Progenitor cell of endocrine pancreas (in vitro differentiated cells): Measurements from ENCODE around the gene TRAPPC10. TPM values are rescaled to one million over a fixed set of nuclear protein-coding genes. Genes with fewer than 3 reads are reported as not detected.

Experiments
- DNase-seq: peaks from one replicate; pipeline ENCODE4 v3.0.0; 2021; ENCODE audit warnings: low spot score; ENCODE audit not compliant: unreplicated experiment
- H3K27ac Mint-ChIP-seq: 2 replicates; pipeline ENCODE4 v1.8.0; 2021; ENCODE audit warnings: mild to moderate bottlenecking, moderate library complexity, mixed read lengths
- H3K27me3 Mint-ChIP-seq: 2 replicates; pipeline ENCODE4 v1.8.0; 2021; ENCODE audit warnings: mixed read lengths
- H3K36me3 Mint-ChIP-seq: 2 replicates; pipeline ENCODE4 v1.8.0; 2022; ENCODE audit warnings: mixed read lengths; ENCODE audit not compliant: insufficient read depth
- H3K4me1 Mint-ChIP-seq: 2 replicates; pipeline ENCODE4 v1.8.0; 2021; ENCODE audit warnings: low read depth, mixed read lengths
- H3K4me3 Mint-ChIP-seq: 2 replicates; pipeline ENCODE4 v1.8.0; 2021; ENCODE audit warnings: low read depth, mild to moderate bottlenecking, moderate library complexity, mixed read lengths
- H3K9me3 Mint-ChIP-seq: 2 replicates; pipeline ENCODE4 v1.8.0; 2021; ENCODE audit warnings: low read depth, mixed read lengths
- CTCF ChIP-seq: fragments of 200-600 bp; sonication (generic); IDR thresholded peaks from one replicate; pipeline ENCODE4 v1.5.0; 2021; ENCODE audit warnings: antibody characterized with exemption, mild to moderate bottlenecking; ENCODE audit not compliant: unreplicated experiment
- total RNA-seq: library from RNA; stranded (reverse); gene quantifications from 2 replicates; pipeline ENCODE4 v1.2.1, GENCODE V29; 2021

The TRAPPC10 gene
- total RNA-seq, 1 donor from 2014 or later = 42.7 TPM

GRCh38 chr21:44072111-44072510 is 60.0 kb downstream of the TRAPPC10 start:
- no peak for DNase-seq
- H3K9me3 Mint-ChIP-seq = no peaks in the 10 kb centered on the region
- no peak overlapping the region for H3K4me3 Mint-ChIP-seq
- H3K36me3 Mint-ChIP-seq = peaks cover 15% of the 10 kb centered on the region
- no peaks in the 10 kb centered on the region for H3K27me3 Mint-ChIP-seq
- TF ChIP-seq CTCF = no peak
- no peak overlapping the region for H3K27ac Mint-ChIP-seq
- H3K4me1 Mint-ChIP-seq = peaks cover 6% of the 10 kb centered on the region

DNA sequence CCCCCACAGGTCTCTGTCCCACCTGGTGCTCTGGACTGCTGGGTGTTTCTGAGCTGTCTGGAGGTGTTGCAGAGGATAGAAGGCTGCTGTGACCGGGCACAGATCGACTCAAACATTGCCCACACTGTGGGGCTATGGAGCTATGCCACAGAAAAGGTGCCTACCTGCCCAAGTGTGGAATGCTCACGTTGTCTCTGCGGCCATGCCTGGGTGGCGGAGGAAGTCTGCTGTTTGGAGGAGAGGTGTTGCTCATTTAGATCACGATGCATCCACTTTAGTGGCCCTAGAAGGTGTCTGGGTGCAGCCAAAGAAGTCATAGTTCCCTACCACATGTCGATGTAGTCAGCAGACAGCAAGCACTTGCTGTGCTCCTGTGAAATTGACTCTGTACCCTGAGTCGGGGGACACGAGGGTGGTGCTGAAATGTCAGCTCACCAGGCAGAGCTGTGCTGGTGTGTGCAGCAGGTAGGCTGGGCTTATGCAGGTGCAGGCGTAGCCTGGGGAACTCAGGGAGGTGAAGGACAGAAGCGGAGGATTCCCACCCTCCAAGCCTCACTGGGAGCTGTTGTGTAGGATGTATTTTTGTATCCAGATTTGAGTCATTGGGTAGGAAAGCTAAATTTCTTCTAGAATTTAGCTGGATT is 62.3 kb downstream of the TRAPPC10 start:
- no peak for DNase-seq
- no peak overlapping the region for H3K27ac Mint-ChIP-seq
- H3K4me3 Mint-ChIP-seq = no peak overlapping the region
- H3K27me3 Mint-ChIP-seq = no peaks in the 10 kb centered on the region
- no peak for TF ChIP-seq CTCF
- no peaks in the 10 kb centered on the region for H3K4me1 Mint-ChIP-seq
- H3K36me3 Mint-ChIP-seq = peaks cover 17% of the 10 kb centered on the region
- no peaks in the 10 kb centered on the region for H3K9me3 Mint-ChIP-seq

DNA sequence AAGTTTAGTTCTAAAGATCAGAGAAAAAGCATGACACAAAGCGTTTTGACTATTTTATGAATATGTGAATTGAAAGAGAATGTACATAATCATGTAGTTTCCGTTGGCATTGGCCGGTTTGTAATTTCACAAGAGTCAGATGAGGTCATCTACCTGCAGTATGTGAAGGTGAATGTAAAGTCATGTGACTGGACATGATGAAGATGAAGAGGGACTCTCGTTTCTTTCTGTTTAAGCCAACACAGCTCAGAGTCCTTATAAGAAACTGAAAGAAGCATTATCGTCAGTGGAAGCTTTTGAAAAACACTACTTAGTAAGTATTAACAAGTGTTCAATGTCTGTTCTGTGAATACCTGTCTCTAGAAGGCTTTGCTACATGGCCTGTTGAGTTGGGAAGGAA is 64.2 kb downstream of the TRAPPC10 start:
- no peak for DNase-seq
- Mint-ChIP-seq H3K36me3 (peaks cover 21% of the 10 kb centered on the region), H3K27ac (no peak overlapping the region), H3K4me3 (no peak overlapping the region), H3K27me3 (no peaks in the 10 kb centered on the region), H3K4me1 (no peaks in the 10 kb centered on the region), H3K9me3 (no peaks in the 10 kb centered on the region)
- no peak for TF ChIP-seq CTCF

DNA sequence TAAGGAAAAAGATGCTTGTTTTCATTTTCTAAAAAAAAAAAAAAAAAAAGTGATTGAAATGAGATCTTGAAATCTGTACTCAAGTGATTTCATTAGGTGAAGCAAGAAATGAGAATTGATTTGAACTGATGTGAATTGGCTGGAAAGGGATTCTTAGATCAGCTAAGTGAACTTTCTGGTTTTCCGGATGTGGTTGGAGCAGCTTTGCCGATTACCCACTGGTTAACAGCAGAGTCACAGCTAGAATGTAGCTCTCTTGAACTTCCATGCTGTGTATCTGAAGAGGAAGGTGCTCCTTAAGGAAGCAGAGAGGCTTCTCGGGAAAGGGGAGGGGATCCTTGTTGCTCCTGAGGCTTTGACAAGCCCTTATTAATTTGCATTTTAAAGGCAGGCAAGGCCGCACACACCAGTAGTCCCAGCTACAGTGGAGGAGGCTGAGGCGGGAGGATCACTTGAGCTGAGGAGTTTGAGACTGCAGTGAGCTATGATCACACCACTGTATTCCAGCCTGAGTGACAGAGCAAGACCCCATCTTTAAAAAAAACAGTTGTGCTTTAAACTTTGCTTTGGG is 66.4 kb downstream of the TRAPPC10 start:
- H3K36me3 Mint-ChIP-seq = peaks cover 34% of the 10 kb centered on the region
- peak overlapping the region; percentile 59 for H3K27ac Mint-ChIP-seq
- H3K4me1 Mint-ChIP-seq = peaks cover 10% of the 10 kb centered on the region
- no peak for DNase-seq
- H3K27me3 Mint-ChIP-seq = no peaks in the 10 kb centered on the region
- TF ChIP-seq CTCF = no peak
- no peak overlapping the region for H3K4me3 Mint-ChIP-seq
- H3K9me3 Mint-ChIP-seq = no peaks in the 10 kb centered on the region

GRCh38 chr21:44079446-44079845 is 67.3 kb downstream of the TRAPPC10 start:
- Mint-ChIP-seq H3K4me3 (no peak overlapping the region), H3K36me3 (peaks cover 32% of the 10 kb centered on the region), H3K27me3 (no peaks in the 10 kb centered on the region), H3K4me1 (peaks cover 13% of the 10 kb centered on the region), H3K9me3 (no peaks in the 10 kb centered on the region), H3K27ac (peak overlapping the region; percentile 18)
- DNase-seq = no peak
- no peak for TF ChIP-seq CTCF
